Testis (tissue), 2 donors: Measurements from ENCODE around the gene C6orf89.

Source experiments
- POLR2A ChIP-seq: fragments of 450-650 bp; IDR thresholded peaks from one replicate; pipeline ENCODE4 v1.6.1; 2017; ENCODE audit warnings: antibody characterized with exemption, mild to moderate bottlenecking, moderate library complexity
- TF ChIP-seq, protein P1 (sequence below), 3 experiments: fragments of 450-650 bp in 2 of 3; fragments of 200-600 bp in 1 of 3; sonication (generic) in 1 of 3; IDR thresholded peaks; one replicate each; pipeline ENCODE4 v1.5.1; 2016 to 2019; ENCODE audit warnings: antibody characterized with exemption in 3 of 3, mild to moderate bottlenecking in 2 of 3, moderate library complexity in 1 of 3

DNA sequence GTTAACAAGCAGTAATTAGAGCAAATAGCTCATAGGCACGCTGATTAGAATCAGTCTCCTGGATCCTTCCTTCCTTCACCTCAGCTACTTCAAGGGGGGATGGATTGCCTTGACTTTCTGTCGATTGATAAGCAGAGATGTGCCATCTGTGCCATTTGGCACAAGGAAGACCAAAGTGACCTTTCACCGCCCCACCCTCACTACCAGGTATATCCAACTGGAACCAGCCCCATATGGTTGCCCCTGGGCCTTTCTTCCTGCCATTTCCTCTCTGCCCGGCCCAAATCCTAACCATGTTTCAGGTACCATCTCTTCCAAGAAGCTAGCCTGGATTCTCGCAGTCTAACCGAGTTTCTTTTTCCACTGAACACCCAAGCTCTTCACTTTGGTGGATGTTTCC is 37.8 kb upstream of the C6orf89 start:
- TF ChIP-seq, protein P1, sequence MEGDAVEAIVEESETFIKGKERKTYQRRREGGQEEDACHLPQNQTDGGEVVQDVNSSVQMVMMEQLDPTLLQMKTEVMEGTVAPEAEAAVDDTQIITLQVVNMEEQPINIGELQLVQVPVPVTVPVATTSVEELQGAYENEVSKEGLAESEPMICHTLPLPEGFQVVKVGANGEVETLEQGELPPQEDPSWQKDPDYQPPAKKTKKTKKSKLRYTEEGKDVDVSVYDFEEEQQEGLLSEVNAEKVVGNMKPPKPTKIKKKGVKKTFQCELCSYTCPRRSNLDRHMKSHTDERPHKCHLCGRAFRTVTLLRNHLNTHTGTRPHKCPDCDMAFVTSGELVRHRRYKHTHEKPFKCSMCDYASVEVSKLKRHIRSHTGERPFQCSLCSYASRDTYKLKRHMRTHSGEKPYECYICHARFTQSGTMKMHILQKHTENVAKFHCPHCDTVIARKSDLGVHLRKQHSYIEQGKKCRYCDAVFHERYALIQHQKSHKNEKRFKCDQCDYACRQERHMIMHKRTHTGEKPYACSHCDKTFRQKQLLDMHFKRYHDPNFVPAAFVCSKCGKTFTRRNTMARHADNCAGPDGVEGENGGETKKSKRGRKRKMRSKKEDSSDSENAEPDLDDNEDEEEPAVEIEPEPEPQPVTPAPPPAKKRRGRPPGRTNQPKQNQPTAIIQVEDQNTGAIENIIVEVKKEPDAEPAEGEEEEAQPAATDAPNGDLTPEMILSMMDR (IDR thresholded peaks at IDR 0.05), result no peak
- TF ChIP-seq POLR2A, result no peak
